ENCODE data around the gene CENPB. TPM values are rescaled to one million over a fixed set of nuclear protein-coding genes. Genes with fewer than 3 reads are reported as not detected.

Gene CENPB
- total and polyA plus RNA-seq, 2 of the 4 experiments (the other 2 are of a cell fraction) = 45.7 to 59.1 TPM

DNA sequence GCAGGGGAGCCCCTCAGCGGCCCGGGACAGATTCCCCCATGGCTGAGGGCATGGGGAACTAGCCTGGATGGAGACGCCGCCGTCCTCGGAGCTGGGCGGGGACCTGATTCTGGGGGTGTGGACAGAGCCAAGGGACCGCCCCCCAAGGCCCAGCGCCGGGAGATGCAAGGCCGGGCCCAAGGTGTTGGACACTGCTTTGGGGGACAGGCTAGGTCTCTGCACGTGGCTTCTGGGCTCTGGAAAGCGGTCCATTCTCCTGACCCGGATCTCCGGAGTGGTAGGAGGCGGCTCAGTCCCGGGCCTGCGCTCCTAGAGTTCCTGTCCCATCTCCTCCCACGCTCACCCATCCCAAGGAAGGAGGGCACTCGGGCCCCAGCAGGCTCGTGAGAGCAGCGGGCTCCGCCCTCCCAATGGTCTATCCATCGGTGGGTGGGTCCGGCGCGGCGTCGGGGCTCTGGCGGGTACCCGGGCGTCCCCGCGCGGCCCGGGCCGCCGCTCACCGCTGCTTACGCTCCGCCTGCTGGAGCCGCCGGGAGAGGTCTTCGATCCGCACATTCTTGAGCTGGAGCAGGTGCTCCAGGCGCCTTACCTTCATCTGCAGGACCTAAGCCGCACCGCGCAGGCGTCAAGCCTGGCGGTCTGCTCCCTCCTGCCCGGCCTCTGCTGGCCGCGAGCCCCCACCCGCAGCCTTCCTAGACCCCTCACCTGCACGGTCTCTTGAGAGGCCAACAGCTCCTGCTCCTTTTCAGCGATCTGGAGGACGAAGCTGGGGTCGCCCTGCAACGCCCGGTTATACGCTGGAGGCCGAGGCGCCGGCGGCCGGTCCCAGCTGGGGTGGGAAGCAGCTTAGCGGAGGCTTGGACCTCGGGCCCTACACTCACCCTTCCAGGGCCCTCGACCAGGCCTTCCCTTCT is 8.6 kb downstream of the CENPB start:
- Histone ChIP-seq H2BK15ac (ENCODE audit: low read depth, low read length) (no peak overlapping the region; the same call in 2 of the 3 replicates), H4K91ac (ENCODE audit: insufficient read depth, low read depth, low read length) (peak overlapping the region; percentile 16; the same call in 1 of the 2 replicates), H3K9me1 (ENCODE audit: insufficient read depth, low read length) (peaks cover 7% of the 10 kb centered on the region; the same call in 1 of the 2 replicates), H3K9me3 (ENCODE audit: control insufficient read depth, insufficient read depth, low read length) (no peaks in the 10 kb centered on the region), H3K36me3 (ENCODE audit: control insufficient read depth, insufficient read depth, low read length) (0 out of 2 replicates have a peak, but pooled peaks cover 2% of the 10 kb centered on the region), H3K9ac (ENCODE audit: low read depth, low read length) (peak overlapping the region; percentile 60), H3K56ac (ENCODE audit: extremely low read depth, insufficient read depth, low read length) (no peak overlapping the region), H3K14ac (replicated peaks; ENCODE audit: low read depth, low read length) (peak overlapping the region; percentile 69; the same call in 1 of the 2 replicates), H3K27ac (ENCODE audit: insufficient read depth, low read length) (no peak overlapping the region), H2AK9ac (replicated peaks; ENCODE audit: low read depth, low read length, poor library complexity) (peak overlapping the region; percentile 93), H2BK5ac (ENCODE audit: low read depth, low read length, poor library complexity, severe bottlenecking) (no peak overlapping the region), H2AK5ac (ENCODE audit: low read depth, low read length) (no peak overlapping the region), H4K8ac (ENCODE audit: low read depth in 2 of 2, low read length in 2 of 2) (peak overlapping the region; percentile 42 to 79; a peak in 2 of 4 replicates), H3K79me1 (ENCODE audit: low read depth in 1 of 2, low read length in 2 of 2) (peaks cover 2 to 12% of the 10 kb centered on the region in 2 experiments; a peak in 2 of 4 replicates), H2BK20ac (ENCODE audit: low read depth, low read length) (no peak overlapping the region), H2BK120ac (ENCODE audit: low read depth, low read length) (peak overlapping the region; percentile 55), H3K27me3 (ENCODE audit: control insufficient read depth, insufficient read depth, low read length) (peaks cover 9% of the 10 kb centered on the region; the same call in 1 of the 2 replicates), H3K4me2 (ENCODE audit: low read depth, low read length) (peak overlapping the region; percentile 85), H4K5ac (ENCODE audit: low read depth, low read length) (peak overlapping the region; percentile 64), H3K4ac (ENCODE audit: low read depth, low read length) (peak overlapping the region; percentile 72), H3K4me1 (ENCODE audit: control insufficient read depth, insufficient read depth, low read length) (peaks cover 4% of the 10 kb centered on the region; the same call in 1 of the 2 replicates), H3K18ac (ENCODE audit: low read depth, low read length) (no peak overlapping the region), H4K20me1 (ENCODE audit: insufficient read depth, low read length) (peaks cover 18% of the 10 kb centered on the region), H3K23ac (ENCODE audit: low read depth, low read length) (no peak overlapping the region), H3K4me3 (ENCODE audit: insufficient read depth, low read depth, low read length) (peak overlapping the region; percentile 39), H2AFZ (replicated peaks; ENCODE audit: low read length, poor library complexity) (peak overlapping the region; percentile 99)
- intact Hi-C loops (cut with micrococcal nuclease) = no loop called here
- dilution Hi-C loops (cut with HindIII; ENCODE audit: low sequenced_read_pairs, unreplicated experiment) = no loop called here
- ChIA-PET CTCF (interaction anchor here (1.2 kb wide), 1 partner anchor 9 kb away, joined by 4 read pairs; the partner anchor contains the start of gene CENPB), POLR2A (ENCODE audit: unreplicated experiment) (interaction anchor here (1.0 kb wide), 1 partner anchor 10 kb away, joined by 4 read pairs; the partner anchor contains the start of gene ADISSP)
- in situ Hi-C loops (cut with MboI; ENCODE audit: low sequenced_read_pairs) = no loop called here
- BruUV-seq (replicated peaks) = no TSS peak
- ATAC-seq (ENCODE audit: low read depth) = peak; percentile 79
- 6% methylated on average over 40 of the region's 70 CpGs; no CpG with 5 or more reads in 1 of the 2 experiments for WGBS, 2 experiments (ENCODE audit: extremely low coverage in 2 of 2, insufficient read length in 1 of 2)
- no peak for DNase-seq
- TF ChIP-seq, protein P1, sequence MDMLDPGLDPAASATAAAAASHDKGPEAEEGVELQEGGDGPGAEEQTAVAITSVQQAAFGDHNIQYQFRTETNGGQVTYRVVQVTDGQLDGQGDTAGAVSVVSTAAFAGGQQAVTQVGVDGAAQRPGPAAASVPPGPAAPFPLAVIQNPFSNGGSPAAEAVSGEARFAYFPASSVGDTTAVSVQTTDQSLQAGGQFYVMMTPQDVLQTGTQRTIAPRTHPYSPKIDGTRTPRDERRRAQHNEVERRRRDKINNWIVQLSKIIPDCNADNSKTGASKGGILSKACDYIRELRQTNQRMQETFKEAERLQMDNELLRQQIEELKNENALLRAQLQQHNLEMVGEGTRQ (IDR thresholded peaks at IDR 0.05; ENCODE audit: low read depth, low read length) = no peak
- TF ChIP-seq, protein P2, sequence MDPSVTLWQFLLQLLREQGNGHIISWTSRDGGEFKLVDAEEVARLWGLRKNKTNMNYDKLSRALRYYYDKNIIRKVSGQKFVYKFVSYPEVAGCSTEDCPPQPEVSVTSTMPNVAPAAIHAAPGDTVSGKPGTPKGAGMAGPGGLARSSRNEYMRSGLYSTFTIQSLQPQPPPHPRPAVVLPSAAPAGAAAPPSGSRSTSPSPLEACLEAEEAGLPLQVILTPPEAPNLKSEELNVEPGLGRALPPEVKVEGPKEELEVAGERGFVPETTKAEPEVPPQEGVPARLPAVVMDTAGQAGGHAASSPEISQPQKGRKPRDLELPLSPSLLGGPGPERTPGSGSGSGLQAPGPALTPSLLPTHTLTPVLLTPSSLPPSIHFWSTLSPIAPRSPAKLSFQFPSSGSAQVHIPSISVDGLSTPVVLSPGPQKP (IDR thresholded peaks at IDR 0.05; ENCODE audit: borderline replicate concordance, low read depth, low read length) = no peak
- no peak for TF ChIP-seq POLR2A (IDR thresholded peaks at IDR 0.05; ENCODE audit: low read depth, low read length)
- TF ChIP-seq RCOR1 (IDR thresholded peaks at IDR 0.05; ENCODE audit: insufficient replicate concordance, low read length) = no peak
- no peak for TF ChIP-seq NFE2L2 (IDR thresholded peaks at IDR 0.05; ENCODE audit: low read depth, low read length)
- no peak for TF ChIP-seq CHD1 (IDR thresholded peaks at IDR 0.05; ENCODE audit: low read depth, low read length)
- no peak for TF ChIP-seq MAFK (IDR thresholded peaks at IDR 0.05; ENCODE audit: low read depth, low read length)
- TF ChIP-seq CEBPB (IDR thresholded peaks at IDR 0.05; ENCODE audit: low read depth, low read length) = no peak
- TF ChIP-seq SMC3 (IDR thresholded peaks at IDR 0.05; ENCODE audit: low read depth, low read length) = no peak
- no peak for TF ChIP-seq BHLHE40 (IDR thresholded peaks at IDR 0.05; ENCODE audit: low read depth, low read length)
- TF ChIP-seq FOS (IDR thresholded peaks at IDR 0.05; ENCODE audit: low read depth, low read length) = no peak
- no peak for TF ChIP-seq RFX5 (IDR thresholded peaks at IDR 0.05; ENCODE audit: low read depth, low read length)
- TF ChIP-seq, protein P3, sequence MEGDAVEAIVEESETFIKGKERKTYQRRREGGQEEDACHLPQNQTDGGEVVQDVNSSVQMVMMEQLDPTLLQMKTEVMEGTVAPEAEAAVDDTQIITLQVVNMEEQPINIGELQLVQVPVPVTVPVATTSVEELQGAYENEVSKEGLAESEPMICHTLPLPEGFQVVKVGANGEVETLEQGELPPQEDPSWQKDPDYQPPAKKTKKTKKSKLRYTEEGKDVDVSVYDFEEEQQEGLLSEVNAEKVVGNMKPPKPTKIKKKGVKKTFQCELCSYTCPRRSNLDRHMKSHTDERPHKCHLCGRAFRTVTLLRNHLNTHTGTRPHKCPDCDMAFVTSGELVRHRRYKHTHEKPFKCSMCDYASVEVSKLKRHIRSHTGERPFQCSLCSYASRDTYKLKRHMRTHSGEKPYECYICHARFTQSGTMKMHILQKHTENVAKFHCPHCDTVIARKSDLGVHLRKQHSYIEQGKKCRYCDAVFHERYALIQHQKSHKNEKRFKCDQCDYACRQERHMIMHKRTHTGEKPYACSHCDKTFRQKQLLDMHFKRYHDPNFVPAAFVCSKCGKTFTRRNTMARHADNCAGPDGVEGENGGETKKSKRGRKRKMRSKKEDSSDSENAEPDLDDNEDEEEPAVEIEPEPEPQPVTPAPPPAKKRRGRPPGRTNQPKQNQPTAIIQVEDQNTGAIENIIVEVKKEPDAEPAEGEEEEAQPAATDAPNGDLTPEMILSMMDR (conservative IDR thresholded peaks at IDR 0.05; ENCODE audit: low read depth, low read length) = no peak

Measured in IMR-90 (cell line).